Measurements from ENCODE around the gene MAP3K9.
"Not testable (repeated sequence)": the region's sequence is repeated elsewhere in the genome, so short reads cannot be mapped to it uniquely, and the experiment has no call there.

The MAP3K9 gene

GRCh38 chr14:70709726-70710382 is 99.5 kb downstream of the MAP3K9 start:
- H3K4me3 Mint-ChIP-seq: no peak overlapping the region
- H3K4me1 Mint-ChIP-seq (ENCODE audit: low read depth): peaks cover 3% of the 10 kb centered on the region
- no peaks in the 10 kb centered on the region for H3K27me3 Mint-ChIP-seq
- H3K27ac Mint-ChIP-seq: no peak overlapping the region
- no peaks in the 10 kb centered on the region for H3K36me3 Mint-ChIP-seq
- no peaks in the 10 kb centered on the region for H3K9me3 Mint-ChIP-seq (ENCODE audit: low read depth)

- Mint-ChIP-seq H3K27me3 (no peaks in the 10 kb centered on the region), H3K4me1 (ENCODE audit: low read depth) (peaks cover 1% of the 10 kb centered on the region), H3K4me3 (no peak overlapping the region), H3K27ac (no peak overlapping the region), H3K36me3 (no peaks in the 10 kb centered on the region), H3K9me3 (ENCODE audit: low read depth) (no peaks in the 10 kb centered on the region)
Observed at GRCh38 chr14:70708717-70709570, 100.4 kb downstream of the MAP3K9 start.

DNA sequence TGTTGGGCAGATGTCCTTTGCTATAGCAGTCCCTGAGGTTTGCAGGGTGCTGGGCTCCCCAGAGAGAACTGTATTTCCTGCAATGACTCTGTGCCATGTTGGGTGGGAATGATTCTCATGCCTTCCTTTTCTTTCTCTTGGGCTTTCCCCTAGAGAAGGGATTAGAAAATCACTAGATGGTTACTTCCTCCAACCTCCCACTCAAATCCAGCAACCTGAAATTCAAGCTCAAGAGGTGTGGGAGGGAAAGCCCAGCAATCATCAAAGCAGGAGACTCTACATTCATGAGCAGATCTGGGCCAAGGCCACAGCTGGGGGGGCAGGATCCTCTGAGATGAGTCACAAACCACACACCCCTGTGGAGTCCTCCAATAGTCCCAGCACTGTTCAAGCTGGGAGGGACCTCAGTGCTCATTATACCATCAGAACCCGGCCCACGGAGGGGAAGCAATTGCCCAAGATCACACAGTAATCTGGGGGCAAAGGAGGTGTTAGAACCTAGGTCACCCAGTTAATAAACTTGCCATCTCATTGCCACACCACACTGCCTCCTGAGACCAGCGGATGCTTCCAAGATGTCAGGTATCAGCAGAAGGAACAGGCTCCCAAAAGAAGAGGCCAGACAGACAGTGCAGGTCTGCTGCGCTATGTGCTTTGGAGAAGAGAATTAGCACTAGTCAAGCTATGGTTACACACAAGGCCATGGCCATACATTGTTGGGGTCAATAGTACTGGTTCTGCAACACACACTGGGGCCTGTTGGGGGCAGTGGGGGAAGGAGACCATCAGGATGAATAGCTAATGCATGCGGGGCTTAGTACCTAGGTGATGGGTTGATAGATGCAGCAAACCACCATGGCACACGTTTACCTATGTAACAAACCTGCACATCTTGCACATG is 101.9 kb downstream of the MAP3K9 start:
- no peaks in the 10 kb centered on the region for H3K27me3 Mint-ChIP-seq
- no peaks in the 10 kb centered on the region for H3K4me1 Mint-ChIP-seq (ENCODE audit: low read depth)
- no peaks in the 10 kb centered on the region for H3K36me3 Mint-ChIP-seq
- H3K4me3 Mint-ChIP-seq: no peak overlapping the region
- H3K9me3 Mint-ChIP-seq (ENCODE audit: low read depth): no peaks in the 10 kb centered on the region
- H3K27ac Mint-ChIP-seq: no peak overlapping the region

- Mint-ChIP-seq H3K27me3 (no peaks in the 10 kb centered on the region), H3K9me3 (ENCODE audit: low read depth) (no peaks in the 10 kb centered on the region), H3K4me1 (ENCODE audit: low read depth) (no peaks in the 10 kb centered on the region), H3K27ac (no peak overlapping the region), H3K4me3 (no peak overlapping the region), H3K36me3 (no peaks in the 10 kb centered on the region)
Observed at GRCh38 chr14:70706177-70706576, 103.1 kb downstream of the MAP3K9 start.

DNA sequence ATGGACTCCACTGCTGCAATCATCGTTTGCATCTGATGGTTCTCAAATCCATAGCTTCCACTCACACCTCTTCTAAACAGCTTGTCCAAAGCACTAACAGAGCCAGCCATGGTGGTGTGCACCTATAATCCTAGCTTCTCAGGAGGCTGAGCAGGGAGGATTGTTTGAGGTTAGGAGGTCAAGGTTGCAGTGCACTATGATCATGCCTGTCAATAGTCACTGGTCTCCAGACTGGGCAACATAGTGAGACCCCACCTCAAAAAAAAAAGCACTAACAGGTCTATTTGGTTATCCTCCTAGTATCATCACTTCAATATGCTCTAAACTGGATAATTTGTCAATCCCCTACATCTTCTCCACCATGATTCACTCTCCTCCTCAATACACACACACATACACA is 104.4 kb downstream of the MAP3K9 start:
- Mint-ChIP-seq H3K9me3 (ENCODE audit: low read depth) (no peaks in the 10 kb centered on the region), H3K27me3 (no peaks in the 10 kb centered on the region), H3K4me3 (no peak overlapping the region), H3K27ac (no peak overlapping the region), H3K36me3 (no peaks in the 10 kb centered on the region), H3K4me1 (ENCODE audit: low read depth) (no peaks in the 10 kb centered on the region)

GRCh38 chr14:70703621-70704168 is 105.6 kb downstream of the MAP3K9 start:
- H3K27ac Mint-ChIP-seq; H3K4me1 Mint-ChIP-seq (ENCODE audit: low read depth); H3K9me3 Mint-ChIP-seq (ENCODE audit: low read depth); H3K36me3 Mint-ChIP-seq; H3K4me3 Mint-ChIP-seq; H3K27me3 Mint-ChIP-seq: not testable (repeated sequence)

DNA sequence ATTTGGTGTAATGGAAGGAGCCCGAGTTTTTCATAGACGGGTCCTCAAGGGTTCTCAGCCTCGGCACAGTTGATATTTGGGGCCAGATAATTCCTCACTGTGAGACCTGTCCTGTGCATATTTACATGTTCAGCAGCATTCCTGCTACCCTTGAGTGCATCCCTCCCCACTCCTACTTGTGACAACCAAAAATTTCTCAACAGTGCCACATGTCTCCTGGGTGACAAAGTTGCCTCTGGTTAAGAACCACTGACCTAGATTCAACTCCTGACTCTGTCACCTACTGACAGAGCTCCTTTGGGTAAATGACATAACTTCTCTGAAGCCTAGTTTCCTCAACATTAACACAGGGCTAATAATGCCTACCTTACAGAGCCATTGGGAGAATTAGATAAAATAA is 107.2 kb downstream of the MAP3K9 start:
- no peaks in the 10 kb centered on the region for H3K4me1 Mint-ChIP-seq (ENCODE audit: low read depth)
- no peaks in the 10 kb centered on the region for H3K9me3 Mint-ChIP-seq (ENCODE audit: low read depth)
- H3K36me3 Mint-ChIP-seq: no peaks in the 10 kb centered on the region
- no peaks in the 10 kb centered on the region for H3K27me3 Mint-ChIP-seq
- H3K27ac Mint-ChIP-seq: no peak overlapping the region
- H3K4me3 Mint-ChIP-seq: no peak overlapping the region

DNA sequence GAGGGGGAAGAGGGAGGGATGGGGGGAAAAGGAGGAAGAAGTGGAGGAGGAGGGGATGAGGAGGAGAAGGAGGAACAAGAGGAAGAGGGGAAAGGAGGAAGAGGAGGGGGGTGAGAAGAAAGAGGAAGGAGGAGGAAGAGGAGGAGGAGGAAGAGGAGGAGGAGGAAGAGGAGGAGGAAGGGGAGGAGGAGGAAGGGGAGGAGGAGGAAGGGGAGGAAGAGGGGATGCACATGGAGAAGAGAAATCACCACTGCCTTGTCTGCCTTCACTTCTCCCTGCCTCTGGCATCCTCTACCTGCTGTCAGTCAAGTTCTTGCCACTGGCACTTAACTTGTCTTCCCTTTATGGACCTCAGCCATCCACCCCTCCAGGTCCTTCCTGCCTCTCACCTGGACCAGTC is 107.7 kb downstream of the MAP3K9 start:
- Mint-ChIP-seq H3K27me3 (no peaks in the 10 kb centered on the region), H3K36me3 (no peaks in the 10 kb centered on the region), H3K27ac (no peak overlapping the region), H3K9me3 (ENCODE audit: low read depth) (no peaks in the 10 kb centered on the region), H3K4me1 (ENCODE audit: low read depth) (no peaks in the 10 kb centered on the region), H3K4me3 (no peak overlapping the region)

GRCh38 chr14:70700955-70701585 is 108.2 kb downstream of the MAP3K9 start:
- no peaks in the 10 kb centered on the region for H3K4me1 Mint-ChIP-seq (ENCODE audit: low read depth)
- no peak overlapping the region for H3K4me3 Mint-ChIP-seq
- H3K36me3 Mint-ChIP-seq: no peaks in the 10 kb centered on the region
- no peaks in the 10 kb centered on the region for H3K27me3 Mint-ChIP-seq
- no peaks in the 10 kb centered on the region for H3K9me3 Mint-ChIP-seq (ENCODE audit: low read depth)
- H3K27ac Mint-ChIP-seq: no peak overlapping the region

- Mint-ChIP-seq H3K27ac (no peak overlapping the region), H3K36me3 (no peaks in the 10 kb centered on the region), H3K27me3 (no peaks in the 10 kb centered on the region), H3K4me1 (ENCODE audit: low read depth) (no peaks in the 10 kb centered on the region), H3K9me3 (ENCODE audit: low read depth) (no peaks in the 10 kb centered on the region), H3K4me3 (no peak overlapping the region)
Observed at GRCh38 chr14:70699646-70700045, 109.7 kb downstream of the MAP3K9 start.

GRCh38 chr14:70698288-70698687 is 111.0 kb downstream of the MAP3K9 start:
- Mint-ChIP-seq H3K27me3 (no peaks in the 10 kb centered on the region), H3K27ac (no peak overlapping the region), H3K36me3 (no peaks in the 10 kb centered on the region), H3K4me3 (no peak overlapping the region), H3K9me3 (ENCODE audit: low read depth) (no peaks in the 10 kb centered on the region), H3K4me1 (ENCODE audit: low read depth) (no peaks in the 10 kb centered on the region)

DNA sequence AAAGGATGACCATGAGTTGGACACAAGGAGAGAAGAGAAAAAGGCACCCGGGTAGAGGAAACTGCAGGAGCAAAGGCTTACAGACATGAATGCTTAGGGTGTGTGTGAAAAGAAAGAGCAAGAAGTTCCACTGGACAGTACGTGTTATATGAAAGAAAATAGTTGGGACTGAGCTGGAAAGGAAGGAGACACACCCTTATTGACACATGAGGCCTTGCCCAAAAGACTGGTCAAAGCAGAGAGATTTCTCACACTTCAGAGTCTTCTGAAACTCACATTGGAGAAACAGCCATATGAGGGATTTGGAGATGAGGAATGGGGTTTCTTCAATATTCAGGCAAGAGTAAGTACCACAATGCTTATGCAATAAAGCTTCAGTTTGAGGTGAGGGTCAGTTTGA is 111.6 kb downstream of the MAP3K9 start:
- H3K4me1 Mint-ChIP-seq (ENCODE audit: low read depth): no peaks in the 10 kb centered on the region
- H3K9me3 Mint-ChIP-seq (ENCODE audit: low read depth): no peaks in the 10 kb centered on the region
- H3K27ac Mint-ChIP-seq: no peak overlapping the region
- no peaks in the 10 kb centered on the region for H3K27me3 Mint-ChIP-seq
- no peaks in the 10 kb centered on the region for H3K36me3 Mint-ChIP-seq
- H3K4me3 Mint-ChIP-seq: no peak overlapping the region

GRCh38 chr14:70696026-70696425 is 113.3 kb downstream of the MAP3K9 start:
- H3K9me3 Mint-ChIP-seq (ENCODE audit: low read depth): no peaks in the 10 kb centered on the region
- H3K4me3 Mint-ChIP-seq: no peak overlapping the region
- no peak overlapping the region for H3K27ac Mint-ChIP-seq
- no peaks in the 10 kb centered on the region for H3K27me3 Mint-ChIP-seq
- H3K36me3 Mint-ChIP-seq: no peaks in the 10 kb centered on the region
- no peaks in the 10 kb centered on the region for H3K4me1 Mint-ChIP-seq (ENCODE audit: low read depth)

- Mint-ChIP-seq H3K4me3 (no peak overlapping the region), H3K9me3 (ENCODE audit: low read depth) (no peaks in the 10 kb centered on the region), H3K27me3 (no peaks in the 10 kb centered on the region), H3K27ac (no peak overlapping the region), H3K4me1 (ENCODE audit: low read depth) (no peaks in the 10 kb centered on the region), H3K36me3 (no peaks in the 10 kb centered on the region)
Observed at GRCh38 chr14:70692210-70692609, 117.1 kb downstream of the MAP3K9 start.
